Rectal smooth muscle tissue (tissue), 1 donor: ENCODE results near the gene KLHDC8A.

Experiments used
- H3K27ac ChIP-seq: one replicate; pipeline ENCODE4 v1.7.0; 2013; ENCODE audit warnings: low read depth, low read length, inconsistent platforms
- H3K27me3 ChIP-seq: one replicate; pipeline ENCODE4 v1.7.0; 2013; ENCODE audit warnings: low read length; ENCODE audit not compliant: control insufficient read depth, insufficient read depth
- H3K36me3 ChIP-seq: one replicate; pipeline ENCODE4 v1.7.0; 2013; ENCODE audit warnings: low read length; ENCODE audit not compliant: control insufficient read depth, insufficient read depth
- H3K4me1 ChIP-seq: one replicate; pipeline ENCODE4 v1.7.0; 2013; ENCODE audit warnings: low read length; ENCODE audit not compliant: control insufficient read depth, insufficient read depth
- H3K4me3 ChIP-seq: one replicate; pipeline ENCODE4 v1.7.0; 2013; ENCODE audit warnings: low read length
- H3K9ac ChIP-seq: one replicate; pipeline ENCODE4 v1.7.0; 2013; ENCODE audit warnings: low read length

The KLHDC8A gene

GRCh38 chr1:205335692-205336091 lies 21.0 kb downstream of the KLHDC8A start:
- H3K27ac ChIP-seq = no peak overlapping the region
- H3K36me3 ChIP-seq = no peaks in the 10 kb centered on the region
- no peak overlapping the region for H3K9ac ChIP-seq
- no peaks in the 10 kb centered on the region for H3K27me3 ChIP-seq
- no peaks in the 10 kb centered on the region for H3K4me1 ChIP-seq
- no peak overlapping the region for H3K4me3 ChIP-seq

GRCh38 chr1:205332015-205332791 lies 24.5 kb downstream of the KLHDC8A start:
- Histone ChIP-seq H3K9ac (no peak overlapping the region), H3K27me3 (no peaks in the 10 kb centered on the region), H3K4me3 (no peak overlapping the region), H3K4me1 (no peaks in the 10 kb centered on the region), H3K27ac (no peak overlapping the region), H3K36me3 (no peaks in the 10 kb centered on the region)

- Histone ChIP-seq H3K9ac (no peak overlapping the region), H3K4me1 (no peaks in the 10 kb centered on the region), H3K27me3 (no peaks in the 10 kb centered on the region), H3K27ac (no peak overlapping the region), H3K36me3 (no peaks in the 10 kb centered on the region), H3K4me3 (no peak overlapping the region)
Measured at GRCh38 chr1:205330150-205330549, 26.6 kb downstream of the KLHDC8A start.

GRCh38 chr1:205329719-205330118 lies 27.0 kb downstream of the KLHDC8A start:
- no peaks in the 10 kb centered on the region for H3K4me1 ChIP-seq
- no peak overlapping the region for H3K9ac ChIP-seq
- no peak overlapping the region for H3K4me3 ChIP-seq
- H3K36me3 ChIP-seq = no peaks in the 10 kb centered on the region
- H3K27ac ChIP-seq = no peak overlapping the region
- H3K27me3 ChIP-seq = no peaks in the 10 kb centered on the region

GRCh38 chr1:205328476-205328875 lies 28.2 kb downstream of the KLHDC8A start:
- Histone ChIP-seq H3K9ac (no peak overlapping the region), H3K36me3 (no peaks in the 10 kb centered on the region), H3K4me3 (no peak overlapping the region), H3K4me1 (no peaks in the 10 kb centered on the region), H3K27me3 (no peaks in the 10 kb centered on the region), H3K27ac (no peak overlapping the region)

GRCh38 chr1:205326812-205327466 lies 29.8 kb downstream of the KLHDC8A start:
- Histone ChIP-seq H3K27ac (no peak overlapping the region), H3K4me3 (no peak overlapping the region), H3K4me1 (no peaks in the 10 kb centered on the region), H3K9ac (no peak overlapping the region), H3K27me3 (no peaks in the 10 kb centered on the region), H3K36me3 (no peaks in the 10 kb centered on the region)

- Histone ChIP-seq H3K36me3 (no peaks in the 10 kb centered on the region), H3K4me3 (no peak overlapping the region), H3K27ac (no peak overlapping the region), H3K4me1 (peaks cover 3% of the 10 kb centered on the region), H3K27me3 (no peaks in the 10 kb centered on the region), H3K9ac (no peak overlapping the region)
Measured at GRCh38 chr1:205325334-205325884, 31.3 kb downstream of the KLHDC8A start.

- Histone ChIP-seq H3K27me3 (no peaks in the 10 kb centered on the region), H3K27ac (no peak overlapping the region), H3K4me1 (peaks cover 3% of the 10 kb centered on the region), H3K36me3 (no peaks in the 10 kb centered on the region), H3K4me3 (no peak overlapping the region), H3K9ac (no peak overlapping the region)
Measured at GRCh38 chr1:205324781-205325180, 31.9 kb downstream of the KLHDC8A start.

GRCh38 chr1:205323794-205324193 lies 32.9 kb downstream of the KLHDC8A start:
- Histone ChIP-seq H3K27me3 (no peaks in the 10 kb centered on the region), H3K9ac (no peak overlapping the region), H3K27ac (no peak overlapping the region), H3K36me3 (no peaks in the 10 kb centered on the region), H3K4me1 (peaks cover 3% of the 10 kb centered on the region), H3K4me3 (no peak overlapping the region)

- Histone ChIP-seq H3K9ac (no peak overlapping the region), H3K27ac (no peak overlapping the region), H3K36me3 (no peaks in the 10 kb centered on the region), H3K4me3 (peak overlapping the region; percentile 90), H3K27me3 (no peaks in the 10 kb centered on the region), H3K4me1 (peaks cover 3% of the 10 kb centered on the region)
Measured at GRCh38 chr1:205321959-205322283, 34.8 kb downstream of the KLHDC8A start.

GRCh38 chr1:205321162-205321958 lies 35.4 kb downstream of the KLHDC8A start, which contains the start of gene NUAK2:
TSS of gene NUAK2 (minus strand) at chr1:205321745. CDS start at chr1:205321628, 117 bp downstream.
- no peaks in the 10 kb centered on the region for H3K36me3 ChIP-seq
- H3K27me3 ChIP-seq = no peaks in the 10 kb centered on the region
- peak within 1 kb of the TSS; percentile 90 for H3K4me3 ChIP-seq
- H3K4me1 ChIP-seq = peaks cover 3% of the 10 kb centered on the region
- H3K27ac ChIP-seq = peak within 1 kb of the TSS; percentile 32
- H3K9ac ChIP-seq = peak within 1 kb of the TSS; percentile 80
